ENCODE data around the gene GRID1. TPM values are rescaled to one million over a fixed set of nuclear protein-coding genes. Genes with fewer than 3 reads are reported as not detected.
A peak's percentile ranks its signal among the peaks of the same experiment; 100 is the strongest.

The GRID1 gene
- total RNA-seq, 1 experiment from 2014 or later = 0.37 TPM

- TF ChIP-seq, protein P1, sequence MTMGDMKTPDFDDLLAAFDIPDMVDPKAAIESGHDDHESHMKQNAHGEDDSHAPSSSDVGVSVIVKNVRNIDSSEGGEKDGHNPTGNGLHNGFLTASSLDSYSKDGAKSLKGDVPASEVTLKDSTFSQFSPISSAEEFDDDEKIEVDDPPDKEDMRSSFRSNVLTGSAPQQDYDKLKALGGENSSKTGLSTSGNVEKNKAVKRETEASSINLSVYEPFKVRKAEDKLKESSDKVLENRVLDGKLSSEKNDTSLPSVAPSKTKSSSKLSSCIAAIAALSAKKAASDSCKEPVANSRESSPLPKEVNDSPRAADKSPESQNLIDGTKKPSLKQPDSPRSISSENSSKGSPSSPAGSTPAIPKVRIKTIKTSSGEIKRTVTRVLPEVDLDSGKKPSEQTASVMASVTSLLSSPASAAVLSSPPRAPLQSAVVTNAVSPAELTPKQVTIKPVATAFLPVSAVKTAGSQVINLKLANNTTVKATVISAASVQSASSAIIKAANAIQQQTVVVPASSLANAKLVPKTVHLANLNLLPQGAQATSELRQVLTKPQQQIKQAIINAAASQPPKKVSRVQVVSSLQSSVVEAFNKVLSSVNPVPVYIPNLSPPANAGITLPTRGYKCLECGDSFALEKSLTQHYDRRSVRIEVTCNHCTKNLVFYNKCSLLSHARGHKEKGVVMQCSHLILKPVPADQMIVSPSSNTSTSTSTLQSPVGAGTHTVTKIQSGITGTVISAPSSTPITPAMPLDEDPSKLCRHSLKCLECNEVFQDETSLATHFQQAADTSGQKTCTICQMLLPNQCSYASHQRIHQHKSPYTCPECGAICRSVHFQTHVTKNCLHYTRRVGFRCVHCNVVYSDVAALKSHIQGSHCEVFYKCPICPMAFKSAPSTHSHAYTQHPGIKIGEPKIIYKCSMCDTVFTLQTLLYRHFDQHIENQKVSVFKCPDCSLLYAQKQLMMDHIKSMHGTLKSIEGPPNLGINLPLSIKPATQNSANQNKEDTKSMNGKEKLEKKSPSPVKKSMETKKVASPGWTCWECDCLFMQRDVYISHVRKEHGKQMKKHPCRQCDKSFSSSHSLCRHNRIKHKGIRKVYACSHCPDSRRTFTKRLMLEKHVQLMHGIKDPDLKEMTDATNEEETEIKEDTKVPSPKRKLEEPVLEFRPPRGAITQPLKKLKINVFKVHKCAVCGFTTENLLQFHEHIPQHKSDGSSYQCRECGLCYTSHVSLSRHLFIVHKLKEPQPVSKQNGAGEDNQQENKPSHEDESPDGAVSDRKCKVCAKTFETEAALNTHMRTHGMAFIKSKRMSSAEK (CRISPR knock-in tag; IDR thresholded peaks at IDR 0.05; ENCODE audit: borderline replicate concordance) = no peak
- TF ChIP-seq FOXJ3 (CRISPR knock-in tag; IDR thresholded peaks at IDR 0.05; ENCODE audit: borderline replicate concordance) (no peak), OVOL2 (CRISPR knock-in tag; IDR thresholded peaks at IDR 0.05; ENCODE audit: borderline replicate concordance) (no peak), NR2C2 (CRISPR knock-in tag; IDR thresholded peaks at IDR 0.05) (no peak), SMAD3 (CRISPR knock-in tag; IDR thresholded peaks at IDR 0.05; ENCODE audit: borderline replicate concordance) (no peak), TEAD4 (CRISPR knock-in tag; IDR thresholded peaks at IDR 0.05) (no peak), GRHL2 (CRISPR knock-in tag; IDR thresholded peaks at IDR 0.05; ENCODE audit: insufficient replicate concordance, severe bottlenecking) (no peak), AR (CRISPR knock-in tag; IDR thresholded peaks at IDR 0.05) (no peak), ZNF396 (CRISPR knock-in tag; IDR thresholded peaks at IDR 0.05; ENCODE audit: borderline replicate concordance) (no peak), SOX15 (CRISPR knock-in tag; IDR thresholded peaks at IDR 0.05) (no peak), ELF4 (CRISPR knock-in tag; IDR thresholded peaks at IDR 0.05; ENCODE audit: low read depth) (no peak), ZNF232 (CRISPR knock-in tag; IDR thresholded peaks at IDR 0.05) (no peak), CREB1 (CRISPR knock-in tag; IDR thresholded peaks at IDR 0.05) (no peak), RORB (CRISPR knock-in tag; IDR thresholded peaks at IDR 0.05) (no peak), ARID4B (CRISPR knock-in tag; IDR thresholded peaks at IDR 0.05; ENCODE audit: borderline replicate concordance) (no peak)
- TF ChIP-seq, protein P2, sequence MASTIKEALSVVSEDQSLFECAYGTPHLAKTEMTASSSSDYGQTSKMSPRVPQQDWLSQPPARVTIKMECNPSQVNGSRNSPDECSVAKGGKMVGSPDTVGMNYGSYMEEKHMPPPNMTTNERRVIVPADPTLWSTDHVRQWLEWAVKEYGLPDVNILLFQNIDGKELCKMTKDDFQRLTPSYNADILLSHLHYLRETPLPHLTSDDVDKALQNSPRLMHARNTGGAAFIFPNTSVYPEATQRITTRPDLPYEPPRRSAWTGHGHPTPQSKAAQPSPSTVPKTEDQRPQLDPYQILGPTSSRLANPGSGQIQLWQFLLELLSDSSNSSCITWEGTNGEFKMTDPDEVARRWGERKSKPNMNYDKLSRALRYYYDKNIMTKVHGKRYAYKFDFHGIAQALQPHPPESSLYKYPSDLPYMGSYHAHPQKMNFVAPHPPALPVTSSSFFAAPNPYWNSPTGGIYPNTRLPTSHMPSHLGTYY (CRISPR knock-in tag; IDR thresholded peaks at IDR 0.05) = 0 out of 2 replicates have a peak, but pooled peaks have one; percentile 18
- TF ChIP-seq, protein P3, sequence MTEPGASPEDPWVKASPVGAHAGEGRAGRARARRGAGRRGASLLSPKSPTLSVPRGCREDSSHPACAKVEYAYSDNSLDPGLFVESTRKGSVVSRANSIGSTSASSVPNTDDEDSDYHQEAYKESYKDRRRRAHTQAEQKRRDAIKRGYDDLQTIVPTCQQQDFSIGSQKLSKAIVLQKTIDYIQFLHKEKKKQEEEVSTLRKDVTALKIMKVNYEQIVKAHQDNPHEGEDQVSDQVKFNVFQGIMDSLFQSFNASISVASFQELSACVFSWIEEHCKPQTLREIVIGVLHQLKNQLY (CRISPR knock-in tag; IDR thresholded peaks at IDR 0.05) = no peak
- TF ChIP-seq, protein P4, sequence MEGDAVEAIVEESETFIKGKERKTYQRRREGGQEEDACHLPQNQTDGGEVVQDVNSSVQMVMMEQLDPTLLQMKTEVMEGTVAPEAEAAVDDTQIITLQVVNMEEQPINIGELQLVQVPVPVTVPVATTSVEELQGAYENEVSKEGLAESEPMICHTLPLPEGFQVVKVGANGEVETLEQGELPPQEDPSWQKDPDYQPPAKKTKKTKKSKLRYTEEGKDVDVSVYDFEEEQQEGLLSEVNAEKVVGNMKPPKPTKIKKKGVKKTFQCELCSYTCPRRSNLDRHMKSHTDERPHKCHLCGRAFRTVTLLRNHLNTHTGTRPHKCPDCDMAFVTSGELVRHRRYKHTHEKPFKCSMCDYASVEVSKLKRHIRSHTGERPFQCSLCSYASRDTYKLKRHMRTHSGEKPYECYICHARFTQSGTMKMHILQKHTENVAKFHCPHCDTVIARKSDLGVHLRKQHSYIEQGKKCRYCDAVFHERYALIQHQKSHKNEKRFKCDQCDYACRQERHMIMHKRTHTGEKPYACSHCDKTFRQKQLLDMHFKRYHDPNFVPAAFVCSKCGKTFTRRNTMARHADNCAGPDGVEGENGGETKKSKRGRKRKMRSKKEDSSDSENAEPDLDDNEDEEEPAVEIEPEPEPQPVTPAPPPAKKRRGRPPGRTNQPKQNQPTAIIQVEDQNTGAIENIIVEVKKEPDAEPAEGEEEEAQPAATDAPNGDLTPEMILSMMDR (IDR thresholded peaks at IDR 0.05) = peak; percentile 98
- TF ChIP-seq, protein P5, sequence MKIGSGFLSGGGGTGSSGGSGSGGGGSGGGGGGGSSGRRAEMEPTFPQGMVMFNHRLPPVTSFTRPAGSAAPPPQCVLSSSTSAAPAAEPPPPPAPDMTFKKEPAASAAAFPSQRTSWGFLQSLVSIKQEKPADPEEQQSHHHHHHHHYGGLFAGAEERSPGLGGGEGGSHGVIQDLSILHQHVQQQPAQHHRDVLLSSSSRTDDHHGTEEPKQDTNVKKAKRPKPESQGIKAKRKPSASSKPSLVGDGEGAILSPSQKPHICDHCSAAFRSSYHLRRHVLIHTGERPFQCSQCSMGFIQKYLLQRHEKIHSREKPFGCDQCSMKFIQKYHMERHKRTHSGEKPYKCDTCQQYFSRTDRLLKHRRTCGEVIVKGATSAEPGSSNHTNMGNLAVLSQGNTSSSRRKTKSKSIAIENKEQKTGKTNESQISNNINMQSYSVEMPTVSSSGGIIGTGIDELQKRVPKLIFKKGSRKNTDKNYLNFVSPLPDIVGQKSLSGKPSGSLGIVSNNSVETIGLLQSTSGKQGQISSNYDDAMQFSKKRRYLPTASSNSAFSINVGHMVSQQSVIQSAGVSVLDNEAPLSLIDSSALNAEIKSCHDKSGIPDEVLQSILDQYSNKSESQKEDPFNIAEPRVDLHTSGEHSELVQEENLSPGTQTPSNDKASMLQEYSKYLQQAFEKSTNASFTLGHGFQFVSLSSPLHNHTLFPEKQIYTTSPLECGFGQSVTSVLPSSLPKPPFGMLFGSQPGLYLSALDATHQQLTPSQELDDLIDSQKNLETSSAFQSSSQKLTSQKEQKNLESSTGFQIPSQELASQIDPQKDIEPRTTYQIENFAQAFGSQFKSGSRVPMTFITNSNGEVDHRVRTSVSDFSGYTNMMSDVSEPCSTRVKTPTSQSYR (CRISPR knock-in tag; IDR thresholded peaks at IDR 0.05) = no peak
Observed at GRCh38 chr10:86376852-86377796, 10.5 kb upstream of the GRID1 start (continued).

Measured in WTC11 (cell line).